Tibial nerve (tissue), 4 donors: ENCODE results near the gene PARP4.

Source experiments
- CTCF ChIP-seq, 5 experiments: fragments of 200-600 bp in 3 of 5; fragments of 450-650 bp in 2 of 5; sonication (generic) in 3 of 5; IDR thresholded peaks; one replicate each; pipeline ENCODE4 v1.5.1; 2016 to 2019; ENCODE audit warnings: antibody characterized with exemption in 5 of 5, mild to moderate bottlenecking in 3 of 5, moderate library complexity in 2 of 5
- EP300 ChIP-seq, 2 donors: sonication (generic); formaldehyde crosslinking; IDR thresholded peaks; one replicate each; pipeline ENCODE4 v1.6.1; 2017; ENCODE audit warnings: antibody characterized with exemption in 2 of 2, mild to moderate bottlenecking in 1 of 2
- POLR2A ChIP-seq, 2 donors: fragments of 450-650 bp; IDR thresholded peaks; one replicate each; pipeline ENCODE4 v1.6.1; 2017; ENCODE audit warnings: antibody characterized with exemption in 2 of 2, mild to moderate bottlenecking in 2 of 2, moderate library complexity in 2 of 2

- TF ChIP-seq POLR2A (IDR thresholded peaks at IDR 0.05) (no peak), CTCF (IDR thresholded peaks at IDR 0.05) (no peak), EP300 (IDR thresholded peaks at IDR 0.05) (no peak)
Measured at GRCh38 chr13:24450530-24450929, 62.0 kb downstream of the PARP4 start.
